Activated T-cell treated with anti-CD3 and anti-CD28 coated beads for 4 hours (primary cell): ENCODE measurements around the gene RFX2.
"Not testable (repeated sequence)": the region's sequence is repeated elsewhere in the genome, so short reads cannot be mapped to it uniquely, and the experiment has no call there.

Experiments used
- DNase-seq: peaks from one replicate; pipeline ENCODE4 v3.0.0-alpha.2; 2020

The RFX2 gene

GRCh38 chr19:6006896-6007295 is 103.4 kb downstream of the RFX2 start:
- DNase-seq: no peak

- not testable (repeated sequence) for DNase-seq
Observed at GRCh38 chr19:6006070-6006446, 104.2 kb downstream of the RFX2 start.

GRCh38 chr19:6005321-6006069 is 104.8 kb downstream of the RFX2 start:
- no peak for DNase-seq

- no peak for DNase-seq
Observed at GRCh38 chr19:6003976-6004375, 106.3 kb downstream of the RFX2 start.

GRCh38 chr19:6002591-6002990 is 107.7 kb downstream of the RFX2 start:
- no peak for DNase-seq

- no peak for DNase-seq
Observed at GRCh38 chr19:6000228-6000847, 110.0 kb downstream of the RFX2 start.

GRCh38 chr19:5999693-6000092 is 110.6 kb downstream of the RFX2 start:
- DNase-seq: no peak

- DNase-seq: no peak
Observed at GRCh38 chr19:5997371-5997770, 112.9 kb downstream of the RFX2 start.

GRCh38 chr19:5996623-5997320 is 113.5 kb downstream of the RFX2 start:
- DNase-seq: no peak

GRCh38 chr19:5996102-5996501 is 114.2 kb downstream of the RFX2 start:
- DNase-seq: no peak

- DNase-seq: no peak
Observed at GRCh38 chr19:5995606-5996005, 114.7 kb downstream of the RFX2 start.

- DNase-seq: no peak
Observed at GRCh38 chr19:5994405-5995165, 115.7 kb downstream of the RFX2 start.

- DNase-seq: no peak
Observed at GRCh38 chr19:5993648-5994358, 116.5 kb downstream of the RFX2 start.

GRCh38 chr19:5993201-5993600 is 117.1 kb downstream of the RFX2 start:
- DNase-seq: no peak

GRCh38 chr19:5992756-5993155 is 117.5 kb downstream of the RFX2 start:
- no peak for DNase-seq

- DNase-seq: no peak
Observed at GRCh38 chr19:5991244-5991838, 119.0 kb downstream of the RFX2 start.

GRCh38 chr19:5990289-5990797 is 120.0 kb downstream of the RFX2 start:
- DNase-seq: no peak

- DNase-seq: no peak
Observed at GRCh38 chr19:5989388-5990074, 120.8 kb downstream of the RFX2 start.

- DNase-seq: no peak
Observed at GRCh38 chr19:5988517-5989387, 121.5 kb downstream of the RFX2 start.

- peak; percentile 67 for DNase-seq
Observed at GRCh38 chr19:5987077-5987818, 123.1 kb downstream of the RFX2 start.
